Measurements from ENCODE around the gene CTDSPL2. TPM values are rescaled to one million over a fixed set of nuclear protein-coding genes. Genes with fewer than 3 reads are reported as not detected.
"Not testable (repeated sequence)": the region's sequence is repeated elsewhere in the genome, so short reads cannot be mapped to it uniquely, and the experiment has no call there.

The CTDSPL2 gene
- total RNA-seq, 1 donor from 2014 or later: 37.4 TPM

GRCh38 chr15:44525018-44525417 is 97.6 kb downstream of the CTDSPL2 start:
- Mint-ChIP-seq H3K27me3 (ENCODE audit: unreplicated experiment) (no peaks in the 10 kb centered on the region), H3K27ac (ENCODE audit: unreplicated experiment) (no peak overlapping the region), H3K4me1 (ENCODE audit: low read depth, unreplicated experiment) (peaks cover 2% of the 10 kb centered on the region), H3K9me3 (ENCODE audit: unreplicated experiment) (no peaks in the 10 kb centered on the region), H3K36me3 (ENCODE audit: unreplicated experiment) (no peaks in the 10 kb centered on the region), H3K4me3 (ENCODE audit: unreplicated experiment) (no peak overlapping the region)
- no peak for TF ChIP-seq CTCF (IDR thresholded peaks at IDR 0.05; ENCODE audit: partially characterized antibody, unreplicated experiment)
- no peak for DNase-seq

- peaks cover 2% of the 10 kb centered on the region for H3K4me1 Mint-ChIP-seq (ENCODE audit: low read depth, unreplicated experiment)
Measured at GRCh38 chr15:44527241-44527640, 99.8 kb downstream of the CTDSPL2 start.

GRCh38 chr15:44529864-44530604 is 102.6 kb downstream of the CTDSPL2 start:
- Mint-ChIP-seq H3K9me3 (ENCODE audit: unreplicated experiment) (no peaks in the 10 kb centered on the region), H3K27ac (ENCODE audit: unreplicated experiment) (peak overlapping the region; percentile 2), H3K36me3 (ENCODE audit: unreplicated experiment) (no peaks in the 10 kb centered on the region), H3K4me1 (ENCODE audit: low read depth, unreplicated experiment) (peaks cover 2% of the 10 kb centered on the region), H3K4me3 (ENCODE audit: unreplicated experiment) (no peak overlapping the region), H3K27me3 (ENCODE audit: unreplicated experiment) (no peaks in the 10 kb centered on the region)
- TF ChIP-seq CTCF (IDR thresholded peaks at IDR 0.05; ENCODE audit: partially characterized antibody, unreplicated experiment): no peak
- DNase-seq: no peak

More at GRCh38 chr15:44527241-44527640, 99.8 kb downstream of the CTDSPL2 start:
- no peak for TF ChIP-seq CTCF (IDR thresholded peaks at IDR 0.05; ENCODE audit: partially characterized antibody, unreplicated experiment)
- Mint-ChIP-seq H3K27ac (ENCODE audit: unreplicated experiment) (no peak overlapping the region), H3K27me3 (ENCODE audit: unreplicated experiment) (no peaks in the 10 kb centered on the region), H3K36me3 (ENCODE audit: unreplicated experiment) (no peaks in the 10 kb centered on the region), H3K4me3 (ENCODE audit: unreplicated experiment) (no peak overlapping the region), H3K9me3 (ENCODE audit: unreplicated experiment) (no peaks in the 10 kb centered on the region)
- no peak for DNase-seq

- no peak overlapping the region for H3K4me3 Mint-ChIP-seq (ENCODE audit: unreplicated experiment)
Measured at GRCh38 chr15:44530653-44531052, 103.2 kb downstream of the CTDSPL2 start.

GRCh38 chr15:44532275-44532674 is 104.8 kb downstream of the CTDSPL2 start:
- not testable (repeated sequence) for H3K4me3 Mint-ChIP-seq (ENCODE audit: unreplicated experiment); H3K36me3 Mint-ChIP-seq (ENCODE audit: unreplicated experiment); DNase-seq; H3K27ac Mint-ChIP-seq (ENCODE audit: unreplicated experiment); H3K27me3 Mint-ChIP-seq (ENCODE audit: unreplicated experiment); H3K9me3 Mint-ChIP-seq (ENCODE audit: unreplicated experiment); H3K4me1 Mint-ChIP-seq (ENCODE audit: low read depth, unreplicated experiment)

More at GRCh38 chr15:44530653-44531052, 103.2 kb downstream of the CTDSPL2 start:
- Mint-ChIP-seq H3K27ac (ENCODE audit: unreplicated experiment) (no peak overlapping the region), H3K4me1 (ENCODE audit: low read depth, unreplicated experiment) (peaks cover 4% of the 10 kb centered on the region), H3K9me3 (ENCODE audit: unreplicated experiment) (no peaks in the 10 kb centered on the region), H3K27me3 (ENCODE audit: unreplicated experiment) (no peaks in the 10 kb centered on the region), H3K36me3 (ENCODE audit: unreplicated experiment) (no peaks in the 10 kb centered on the region)
- TF ChIP-seq CTCF (IDR thresholded peaks at IDR 0.05; ENCODE audit: partially characterized antibody, unreplicated experiment): no peak
- DNase-seq: no peak
